NCI-H2081 (cell line): ENCODE data around the gene KCNMB1.

Experiments
- DNase-seq, 2 experiments: peaks; one replicate each; lab custom pipeline; 2025; lab: John Stamatoyannopoulos, UW

The KCNMB1 gene

DNA sequence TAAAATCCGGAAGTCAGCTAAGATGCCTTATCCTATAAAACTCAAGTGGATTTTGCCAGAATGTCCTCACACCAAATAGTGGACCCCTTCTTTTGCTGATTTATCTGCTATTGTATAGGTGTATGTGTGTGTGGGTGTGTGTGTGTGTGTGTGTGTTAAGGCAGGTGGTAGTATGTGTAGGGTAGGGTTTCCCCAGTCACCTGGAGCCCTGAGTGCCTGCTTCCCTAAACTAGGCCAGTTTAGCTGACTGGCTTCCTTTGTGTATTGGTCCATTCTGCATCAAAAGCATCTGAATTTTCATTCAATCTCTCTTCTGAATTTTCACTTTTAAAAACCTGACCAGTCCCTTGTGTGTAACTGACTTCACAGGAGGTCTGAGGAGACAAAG, 49.4 kb downstream of the KCNMB1 start:
- DNase-seq = no peak

DNA sequence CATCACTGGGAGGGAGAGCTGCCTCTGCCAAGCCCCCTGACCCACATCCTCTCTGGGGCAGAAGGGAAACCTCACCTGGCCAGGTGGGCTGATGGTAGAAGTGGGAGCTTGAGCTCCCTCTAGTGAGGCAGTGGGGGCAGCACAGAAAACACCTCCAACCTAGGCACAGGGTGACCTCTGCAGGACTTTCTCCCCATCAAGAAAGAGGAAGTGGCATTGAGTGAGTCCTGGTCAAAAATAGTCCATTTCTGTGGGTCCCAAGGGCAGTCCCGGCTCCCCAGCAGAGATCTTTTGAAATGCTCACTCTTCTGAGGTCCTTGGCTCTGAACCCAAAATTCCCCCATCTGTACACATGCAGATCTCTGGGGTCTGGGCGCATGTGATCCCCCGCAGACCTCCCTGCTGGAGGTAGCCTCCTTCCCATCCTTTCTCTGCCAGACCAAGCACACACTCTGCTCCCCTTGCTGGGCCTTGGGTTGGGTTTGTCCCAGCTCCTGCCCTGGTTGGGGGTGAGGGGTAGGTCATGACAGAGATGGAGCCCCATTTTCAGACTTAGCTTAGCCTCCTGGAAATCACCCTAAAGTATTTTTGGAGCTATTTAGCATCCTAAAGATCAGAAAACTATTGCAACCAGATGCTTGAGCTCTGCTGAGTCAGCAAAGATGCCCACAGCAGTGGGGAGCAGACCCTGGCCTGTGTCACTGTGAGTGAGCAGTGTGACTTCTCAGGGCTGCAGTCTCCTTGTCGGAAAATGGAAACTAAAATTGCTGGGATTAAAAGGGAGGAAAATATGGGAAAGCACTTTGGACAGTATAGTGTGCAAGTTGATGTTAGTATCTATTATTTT, 50.0 kb downstream of the KCNMB1 start:
- no peak for DNase-seq

DNA sequence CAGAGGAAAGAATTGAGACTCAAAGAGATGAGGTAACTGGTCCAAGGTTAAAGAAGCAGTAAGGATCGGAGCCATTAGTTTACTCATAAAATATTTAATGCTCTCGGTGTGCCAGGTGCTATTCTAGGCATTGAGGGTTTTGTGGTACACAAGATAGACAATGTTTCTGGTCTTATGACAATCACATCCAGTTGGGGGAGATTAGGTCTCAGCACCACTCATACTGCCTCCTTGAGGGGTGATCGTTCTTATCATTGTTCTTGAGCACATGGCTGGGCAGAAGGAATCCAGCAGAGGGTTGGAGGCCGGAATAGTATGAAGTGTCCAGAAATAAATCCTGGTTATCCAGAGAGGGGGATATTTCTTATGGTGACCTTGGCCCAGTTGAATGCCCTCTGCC, 50.9 kb downstream of the KCNMB1 start:
- no peak for DNase-seq

DNA sequence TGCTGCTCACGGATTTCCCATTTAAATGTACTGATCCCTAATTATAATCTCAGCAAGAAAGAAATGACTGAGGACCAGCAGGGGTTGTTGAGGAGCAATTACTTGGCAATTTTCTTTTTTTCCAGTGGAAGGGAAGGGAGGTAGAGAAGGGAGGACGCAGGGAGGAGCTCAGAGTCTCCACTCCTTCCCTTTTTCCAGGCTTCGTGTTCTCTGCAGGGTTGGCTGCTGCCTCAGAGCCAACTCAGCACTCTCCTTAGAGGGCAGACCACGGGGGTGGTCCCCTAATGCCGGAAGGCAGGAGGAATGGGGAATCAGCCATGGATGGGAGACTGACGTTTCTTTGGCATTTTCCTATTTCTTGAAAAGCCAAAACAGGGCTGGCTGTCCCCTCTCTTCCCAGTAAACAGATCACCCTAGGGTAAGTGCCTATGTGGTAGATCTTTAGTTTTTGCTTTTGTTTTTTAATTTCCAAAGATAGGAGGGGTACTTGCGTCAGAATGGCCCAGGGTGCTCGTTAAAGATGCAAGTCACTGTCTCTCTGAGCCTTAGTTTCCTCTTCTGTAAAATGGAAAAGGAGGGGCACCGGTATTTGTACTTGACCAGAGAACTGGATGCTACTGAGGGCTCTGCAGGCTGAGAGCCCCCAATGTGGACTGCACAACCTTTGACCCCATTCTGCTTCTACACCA, 52.0 kb downstream of the KCNMB1 start:
- DNase-seq = no peak

DNA sequence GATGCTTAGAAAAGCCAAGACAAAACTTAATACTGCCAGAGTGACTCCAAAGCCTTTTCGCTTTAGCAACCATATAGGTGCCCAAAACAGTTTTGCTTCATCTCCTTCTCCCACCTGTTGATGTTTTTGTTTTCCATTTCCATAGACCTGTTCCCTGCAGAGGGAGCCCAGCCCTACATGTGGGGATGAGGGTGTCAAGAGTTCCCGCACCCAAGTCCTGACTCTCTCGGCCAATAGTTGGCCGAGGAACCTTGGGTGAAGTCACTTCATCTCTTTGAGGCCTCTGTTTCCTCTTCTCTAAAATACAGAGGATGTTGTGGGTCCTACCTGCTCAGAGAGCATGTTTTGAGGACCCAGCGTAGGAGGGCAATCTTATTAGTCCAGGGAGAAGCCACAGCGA, 53.1 kb downstream of the KCNMB1 start:
- DNase-seq = no peak

DNA sequence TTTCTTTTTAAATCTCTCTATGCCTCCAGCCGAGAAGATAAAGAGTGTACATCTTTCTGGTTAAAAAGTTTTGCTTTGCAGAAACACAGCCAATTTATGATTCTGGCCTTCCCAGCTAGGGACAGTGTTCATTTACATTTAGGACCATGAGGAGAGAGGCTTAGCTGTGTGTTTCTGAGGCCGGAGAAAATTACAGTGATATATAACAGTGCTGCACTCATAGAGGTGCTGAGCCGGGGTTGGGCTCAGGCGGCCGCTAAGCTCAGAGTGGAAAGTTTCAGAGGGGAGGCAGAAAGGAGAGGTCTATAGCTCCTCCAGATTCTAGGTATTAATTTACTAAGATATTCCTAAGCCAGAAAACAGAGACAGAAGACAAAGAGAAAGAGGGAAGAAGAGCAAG, 54.5 kb downstream of the KCNMB1 start:
- no peak for DNase-seq

DNA sequence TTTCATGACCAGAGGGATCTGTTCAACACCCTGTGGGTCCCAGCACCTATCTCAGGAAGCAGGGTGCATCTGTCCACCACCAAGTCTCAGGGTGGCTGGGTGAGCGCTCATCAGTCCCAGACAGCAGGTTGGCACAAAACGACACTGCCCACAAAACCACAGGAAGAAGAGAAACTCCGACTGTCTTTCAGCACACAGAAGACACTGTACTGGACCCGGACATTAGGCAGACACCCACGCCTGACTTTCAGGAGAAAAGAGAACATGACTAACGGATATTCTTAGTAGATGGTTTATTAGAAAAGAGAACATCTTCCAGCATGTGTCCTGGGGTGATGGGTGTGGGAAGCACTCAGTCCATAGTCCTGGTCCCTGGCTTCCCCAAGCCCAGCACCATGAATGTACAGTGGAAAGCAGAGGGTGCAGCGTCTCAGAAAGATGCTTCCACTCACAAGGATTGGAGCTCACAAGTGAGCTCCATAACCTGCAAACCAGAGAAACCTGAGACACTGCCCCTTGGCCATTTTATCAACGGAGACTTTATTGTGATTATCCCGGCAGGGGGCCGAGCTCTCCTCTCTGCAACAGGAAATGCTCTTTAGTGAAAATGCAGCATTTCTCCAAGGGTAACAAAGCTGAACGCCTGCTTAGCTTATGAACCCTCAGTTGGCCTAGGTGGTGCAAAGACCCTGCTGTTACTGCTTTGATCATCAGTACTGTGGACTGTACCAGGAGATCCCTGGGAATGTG, 55.8 kb downstream of the KCNMB1 start:
- no peak for DNase-seq

DNA sequence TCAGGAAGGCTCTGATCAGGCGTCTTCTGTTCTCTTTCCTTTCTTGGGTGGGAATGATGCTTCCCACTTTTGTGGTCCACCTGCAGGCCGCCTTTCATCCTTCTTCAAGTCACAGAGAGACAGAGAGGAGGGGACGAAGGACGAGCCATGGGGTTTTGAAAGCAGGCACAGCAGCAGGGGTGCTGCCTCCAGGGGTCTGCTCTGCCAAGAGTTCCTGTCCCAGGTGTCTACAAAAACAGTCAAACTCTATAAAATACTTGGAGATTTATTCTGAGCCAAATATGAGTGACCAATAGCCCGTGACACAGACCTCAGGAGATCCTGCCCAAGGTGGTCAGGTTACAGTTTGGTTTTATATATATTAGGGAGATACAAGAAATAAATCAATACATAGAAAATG, 57.1 kb downstream of the KCNMB1 start:
- DNase-seq = no peak

DNA sequence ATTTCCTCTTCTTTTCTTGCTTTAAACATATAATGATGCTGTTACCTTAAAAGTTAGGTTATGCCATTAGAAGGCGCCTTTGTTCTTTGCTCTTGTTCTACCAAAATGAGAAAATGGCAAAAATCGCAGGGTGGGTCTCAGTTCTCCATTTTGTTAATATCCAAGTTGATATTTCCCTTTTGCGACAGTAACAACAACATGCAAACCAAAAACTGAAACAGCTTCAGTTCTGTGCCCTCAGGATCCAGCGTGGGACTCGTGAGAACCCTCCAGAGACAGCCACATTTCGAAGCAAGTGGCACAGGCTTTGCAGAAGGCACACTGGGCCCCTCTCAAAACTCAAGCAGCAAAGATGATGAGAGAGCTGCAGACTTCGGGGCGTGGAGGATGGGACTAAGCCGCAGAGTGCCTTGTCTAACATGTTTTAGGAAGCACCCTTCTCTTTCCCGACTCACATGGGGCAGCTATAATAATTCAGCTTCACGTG, 58.6 kb downstream of the KCNMB1 start:
- DNase-seq = no peak

DNA sequence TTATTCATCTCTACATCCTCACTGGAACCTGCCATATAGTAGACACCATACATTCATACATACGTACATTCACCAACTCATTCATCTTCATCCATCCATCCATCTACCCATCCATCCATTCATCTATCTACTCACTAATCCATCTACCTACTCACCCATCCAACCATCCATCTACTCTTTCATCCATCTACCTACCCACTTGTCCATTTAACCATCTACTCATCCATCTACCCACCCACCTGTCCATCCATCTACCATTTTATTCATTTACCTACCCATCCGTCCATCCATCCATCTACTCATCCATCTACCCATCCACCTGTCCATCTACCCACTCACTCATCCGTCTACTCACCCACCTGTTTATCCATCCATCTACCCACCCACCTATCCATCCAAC, 59.6 kb downstream of the KCNMB1 start:
- no peak for DNase-seq

DNA sequence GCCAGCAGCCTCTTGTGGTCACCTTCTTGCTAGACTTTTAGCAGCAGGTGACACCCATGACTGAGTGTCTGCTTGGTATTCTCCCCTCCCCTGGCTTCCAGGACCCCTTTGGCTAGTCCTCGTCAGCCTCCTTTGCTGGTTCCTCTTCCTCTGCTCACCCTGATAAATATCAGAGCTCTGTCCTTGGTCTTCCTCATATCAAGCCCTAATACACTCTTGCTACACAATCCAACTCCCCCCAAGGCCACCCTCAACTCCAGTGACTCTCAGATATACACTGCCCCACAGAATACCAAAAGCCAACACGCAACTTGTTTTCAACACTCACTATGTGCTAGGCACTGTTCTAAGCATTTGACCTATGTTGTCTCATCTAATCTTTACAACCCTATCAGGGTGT, 61.3 kb downstream of the KCNMB1 start:
- DNase-seq = no peak

DNA sequence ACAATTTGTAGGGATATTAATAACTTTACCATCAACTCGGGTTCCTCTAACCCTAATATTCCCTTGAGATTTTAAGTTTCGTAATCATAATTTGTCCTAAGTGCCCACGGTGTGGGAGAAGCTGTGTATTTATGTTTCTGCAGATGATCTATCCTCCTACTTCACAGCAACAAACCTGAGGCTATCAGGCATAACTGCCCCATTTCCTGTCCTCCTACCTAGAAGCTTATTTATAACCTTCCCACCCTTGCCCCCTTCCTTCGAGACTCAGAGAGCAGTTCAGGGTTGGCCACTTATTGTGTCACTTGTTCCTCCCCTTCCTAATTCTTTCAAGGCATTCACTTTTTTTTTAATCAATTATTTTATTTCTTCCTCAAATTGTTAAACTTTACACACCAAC, 62.0 kb downstream of the KCNMB1 start:
- DNase-seq = no peak
